GM18867 (cell line): ENCODE results near the gene CDH13.

Source experiments
- ATAC-seq: cut with Tn5 transposase; IDR thresholded peaks from one replicate; pipeline ENCODE4 v1.9.1; 2021; ENCODE audit warnings: mild to moderate bottlenecking, moderate library complexity; ENCODE audit not compliant: unreplicated experiment

Gene CDH13

GRCh38 chr16:83374979-83375378, 748.2 kb downstream of the CDH13 start:
- no peak for ATAC-seq

DNA sequence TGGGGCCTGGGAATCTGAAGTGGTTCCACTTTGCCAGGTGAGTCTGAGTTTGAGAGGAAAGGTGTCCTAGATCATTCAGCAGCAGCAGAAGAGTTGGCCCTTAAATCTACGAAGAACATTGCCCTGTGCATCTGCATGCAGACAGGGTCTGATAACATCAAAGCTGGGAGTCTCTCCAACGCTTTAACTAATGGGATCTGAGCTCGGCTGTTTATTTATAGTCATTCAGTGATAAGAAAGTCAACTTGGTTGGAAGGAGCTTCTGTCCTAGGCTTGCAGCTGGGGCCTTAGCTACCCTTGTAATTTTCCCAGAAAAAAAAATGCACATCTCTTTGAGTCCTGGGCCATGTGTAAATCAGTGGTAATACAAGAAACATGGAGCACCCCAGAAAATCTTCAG, 763.0 kb downstream of the CDH13 start:
- ATAC-seq, result no peak

DNA sequence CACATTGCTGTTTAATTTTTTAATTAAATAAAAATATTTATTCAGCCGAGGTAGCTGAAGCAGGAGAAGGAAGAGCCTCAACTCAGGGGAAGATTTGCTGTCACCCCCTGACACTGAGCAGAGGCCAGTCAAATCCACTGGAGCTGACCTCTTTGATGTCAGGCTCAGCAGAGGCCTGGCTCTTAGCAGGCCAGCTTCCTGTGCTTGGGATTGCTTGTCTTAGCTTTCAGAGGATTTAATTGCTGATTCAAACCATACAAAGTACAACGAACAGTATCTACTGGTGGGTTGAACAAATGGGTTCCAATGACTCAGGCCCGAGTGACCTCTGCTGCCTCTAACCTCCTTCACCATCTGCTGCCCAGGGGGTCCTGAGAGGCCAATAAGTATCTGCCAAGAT, 764.0 kb downstream of the CDH13 start:
- no peak for ATAC-seq

GRCh38 chr16:83392743-83393142, 766.0 kb downstream of the CDH13 start:
- ATAC-seq, result no peak

- ATAC-seq, result no peak
Observed at GRCh38 chr16:83393196-83393981, 766.6 kb downstream of the CDH13 start.

GRCh38 chr16:83397601-83398291, 771.0 kb downstream of the CDH13 start:
- ATAC-seq, result no peak

DNA sequence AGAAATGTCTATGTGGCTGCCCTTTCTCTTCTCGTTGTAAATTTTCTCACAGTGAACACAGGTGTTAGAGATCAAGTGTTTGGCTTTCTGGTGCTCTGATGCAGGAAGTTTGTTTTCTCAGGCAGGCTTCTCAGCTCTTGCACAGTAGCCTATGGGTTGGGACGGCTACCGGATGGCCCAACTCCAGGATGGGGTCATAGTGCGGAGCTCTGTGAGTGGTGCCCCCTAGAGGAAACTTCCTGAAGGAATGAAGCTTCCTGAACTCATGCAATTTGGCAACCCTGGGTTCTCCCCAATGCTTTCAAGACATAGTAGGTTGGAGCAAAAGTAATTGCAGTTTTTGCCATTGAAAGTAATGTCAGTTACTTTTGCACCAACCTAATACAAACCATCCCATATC, 773.5 kb downstream of the CDH13 start:
- no peak for ATAC-seq

DNA sequence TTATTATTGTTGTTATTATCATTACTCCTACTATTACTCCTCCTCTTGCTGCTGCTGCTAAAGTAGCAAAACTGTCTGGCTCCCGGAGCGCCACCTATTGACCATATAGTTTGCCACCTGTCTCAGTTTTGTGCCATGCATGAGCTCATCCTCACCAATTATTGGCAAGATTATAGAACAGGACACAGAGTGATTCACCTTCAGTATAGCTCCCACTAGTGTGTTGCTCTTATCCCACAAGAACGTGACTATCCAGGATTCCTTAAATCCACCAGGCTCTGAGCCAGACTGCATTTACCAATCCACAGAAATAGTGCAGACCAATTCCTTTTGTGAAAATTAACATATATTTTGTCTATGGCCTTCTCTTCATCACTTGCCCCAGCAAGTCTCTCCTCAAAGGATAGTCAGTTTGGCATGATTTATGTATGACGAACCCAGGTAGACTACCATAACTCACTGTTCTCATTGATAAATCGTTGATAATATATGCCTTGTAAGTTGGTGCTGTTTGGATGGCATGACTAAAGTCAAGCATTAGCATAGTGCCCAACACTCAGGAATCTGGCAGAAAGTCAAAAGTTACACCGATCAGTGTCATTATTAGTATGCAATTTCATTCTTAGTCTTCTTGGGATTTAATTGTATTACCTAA, 775.5 kb downstream of the CDH13 start:
- no peak for ATAC-seq

GRCh38 chr16:83402967-83403366, 776.2 kb downstream of the CDH13 start:
- ATAC-seq, result no peak

DNA sequence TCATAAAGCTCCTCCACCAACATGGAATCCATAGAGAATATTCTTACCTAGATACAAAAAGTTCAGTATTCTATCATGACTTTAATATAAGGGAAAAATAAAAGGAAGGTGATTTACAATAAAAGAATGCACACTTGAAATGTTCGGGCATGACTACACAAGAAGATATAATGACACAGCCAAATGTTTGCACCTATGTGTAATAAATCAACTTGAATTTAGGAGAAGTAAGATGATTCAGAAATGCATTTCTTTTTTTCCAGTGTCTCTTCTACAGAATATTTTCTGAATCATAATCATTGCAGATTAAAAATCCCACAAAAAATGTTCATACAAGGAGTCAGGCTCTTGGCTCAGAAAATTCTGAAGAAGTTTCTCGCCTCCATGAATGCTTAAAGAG, 777.0 kb downstream of the CDH13 start:
- no peak for ATAC-seq

GRCh38 chr16:83404261-83404660, 777.5 kb downstream of the CDH13 start:
- no peak for ATAC-seq

DNA sequence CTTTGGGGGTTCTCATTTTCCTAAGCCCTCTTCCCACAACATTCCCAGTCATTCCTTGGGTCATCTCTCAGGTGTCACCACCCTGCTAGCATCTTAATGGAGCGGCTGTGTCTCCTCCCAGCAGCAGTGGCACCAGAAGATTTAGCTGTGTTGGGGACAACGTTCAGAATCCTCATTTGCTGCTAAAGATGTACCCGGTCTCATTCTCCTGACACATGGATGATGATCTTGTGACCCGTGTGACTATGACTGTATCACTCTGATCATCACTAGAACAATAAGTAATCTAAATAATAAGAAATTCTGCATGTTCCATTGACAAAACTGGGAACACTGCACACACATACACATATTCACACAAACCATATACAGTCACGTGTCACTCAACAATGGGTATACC, 781.2 kb downstream of the CDH13 start:
- ATAC-seq, result no peak

GRCh38 chr16:83409347-83409746, 782.6 kb downstream of the CDH13 start:
- no peak for ATAC-seq

- no peak for ATAC-seq
Observed at GRCh38 chr16:83418565-83418964, 791.8 kb downstream of the CDH13 start.

- ATAC-seq, result no peak
Observed at GRCh38 chr16:83420206-83420760, 793.5 kb downstream of the CDH13 start.

- ATAC-seq, result no peak
Observed at GRCh38 chr16:83433201-83433600, 806.4 kb downstream of the CDH13 start.

DNA sequence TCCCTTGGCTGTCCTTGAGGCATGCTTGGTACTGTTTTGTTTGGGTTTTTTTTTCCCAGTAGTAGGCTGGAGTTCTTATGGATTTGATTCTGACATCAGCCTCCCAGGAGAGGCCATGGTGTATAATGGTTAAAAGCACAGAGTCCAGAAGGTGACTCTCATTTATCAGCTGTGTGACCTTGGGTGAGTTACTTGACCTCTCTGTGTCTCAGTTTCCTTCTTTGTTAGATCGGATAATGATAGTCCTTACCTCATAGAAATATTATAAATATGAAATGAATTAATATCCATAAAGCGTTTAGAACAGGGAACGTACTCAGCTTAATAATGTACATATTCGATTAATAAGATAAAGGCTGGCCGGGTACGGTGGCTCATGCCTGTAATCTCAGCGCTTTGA, 810.3 kb downstream of the CDH13 start:
- ATAC-seq, result no peak

GRCh38 chr16:83438326-83438725, 811.6 kb downstream of the CDH13 start:
- no peak for ATAC-seq

GRCh38 chr16:83439412-83439811, 812.6 kb downstream of the CDH13 start:
- no peak for ATAC-seq

GRCh38 chr16:83441517-83441916, 814.7 kb downstream of the CDH13 start:
- no peak for ATAC-seq

GRCh38 chr16:83443972-83444371, 817.2 kb downstream of the CDH13 start:
- ATAC-seq, result no peak

- ATAC-seq, result no peak
Observed at GRCh38 chr16:83447560-83447959, 820.8 kb downstream of the CDH13 start.
